H1 (cell line): Measurements from ENCODE around the gene TIMM10. TPM values are rescaled to one million over a fixed set of nuclear protein-coding genes. Genes with fewer than 3 reads are reported as not detected.

Experiments used
- CTCF ChIA-PET: fragments of 300-600 bp; sonication (Branson Sonifier 250); formaldehyde crosslinking; loops from one replicate; lab custom pipeline; 2021; ENCODE audit not compliant: partially characterized antibody; lab: Charles Lee
- POLR2A ChIA-PET: fragments of 300-600 bp; sonication (Branson Sonifier 250); formaldehyde crosslinking; loops from one replicate; lab custom pipeline; 2021; ENCODE audit warnings: inconsistent platforms; ENCODE audit not compliant: partially characterized antibody; lab: Charles Lee
- DNase-seq, 2 experiments: peaks; one replicate each; pipeline versions ENCODE4 v3.0.0 to v3.0.0-alpha.2; 2010 to 2022; ENCODE audit warnings: low spot score in 2 of 2, low read depth in 1 of 2, mixed read lengths in 1 of 2
- FAIRE-seq: peaks from 2 replicates; lab custom pipeline; 2011; peaks lifted over from hg19 to GRCh38; lab: Jason Lieb, UNC
- H2AFZ ChIP-seq: 2 replicates; pipeline ENCODE4 v1.8.1; 2012; ENCODE audit warnings: low read length, inconsistent platforms
- H2AK5ac ChIP-seq: 2 replicates; pipeline ENCODE4 v1.6.1; 2013; ENCODE audit warnings: low read depth, low read length
- H2BK120ac ChIP-seq: replicated peaks from 2 replicates; pipeline ENCODE3; 2013; ENCODE audit warnings: low read depth, low read length, inconsistent platforms
- H2BK12ac ChIP-seq: 2 replicates; pipeline ENCODE4 v1.6.1; 2013; ENCODE audit warnings: low read depth, low read length
- H2BK15ac ChIP-seq: 2 replicates; pipeline ENCODE4 v1.6.1; 2013; ENCODE audit warnings: low read length
- H2BK20ac ChIP-seq: 2 replicates; pipeline ENCODE4 v1.6.1; 2013; ENCODE audit warnings: low read length
- H2BK5ac ChIP-seq: 2 replicates; pipeline ENCODE4 v1.6.1; 2013; ENCODE audit warnings: low read depth, low read length
- H3K14ac ChIP-seq: 2 replicates; pipeline ENCODE4 v1.6.1; 2013; ENCODE audit warnings: inconsistent platforms; ENCODE audit not compliant: insufficient read length
- H3K18ac ChIP-seq: 2 replicates; pipeline ENCODE4 v1.6.1; 2013; ENCODE audit warnings: low read length; ENCODE audit errors: extremely low read depth
- H3K23ac ChIP-seq: 2 replicates; pipeline ENCODE4 v1.6.1; 2013; ENCODE audit warnings: inconsistent platforms; ENCODE audit not compliant: insufficient read length
- H3K23me2 ChIP-seq: 2 replicates; pipeline ENCODE4 v1.6.1; 2013; ENCODE audit warnings: low read depth, low read length
- H3K27ac ChIP-seq: 2 replicates; pipeline ENCODE4 v1.6.1; 2011; ENCODE audit warnings: low read depth, low read length, inconsistent platforms
- H3K27me3 ChIP-seq, 4 experiments: replicated peaks in 1 of 4; 1 replicate in 1 of 4; 2 replicates in 3 of 4; pipeline versions ENCODE4 v1.6.1 to v1.8.1; 2011 to 2013; ENCODE audit warnings: low read length in 3 of 4, mild to moderate bottlenecking in 3 of 4, inconsistent platforms in 2 of 4, mixed read lengths in 2 of 4, moderate library complexity in 1 of 4; ENCODE audit not compliant: control insufficient read depth in 3 of 4, insufficient read depth in 3 of 4; ENCODE audit errors: extremely low read depth in 1 of 4
- H3K36me3 ChIP-seq, 4 experiments: 2 replicates each; pipeline versions ENCODE4 v1.6.1 to v1.8.1; 2011 to 2013; ENCODE audit warnings: mild to moderate bottlenecking in 4 of 4, low read length in 3 of 4, moderate library complexity in 2 of 4, control low read depth in 1 of 4, inconsistent platforms in 1 of 4; ENCODE audit not compliant: insufficient read depth in 4 of 4, control insufficient read depth in 2 of 4
- H3K4ac ChIP-seq: replicated peaks from 2 replicates; pipeline ENCODE3; 2013; ENCODE audit warnings: low read length, low read depth, mixed read lengths, inconsistent platforms; ENCODE audit not compliant: insufficient read length
- H3K4me1 ChIP-seq, 4 experiments: replicated peaks in 1 of 4; 1 replicate in 1 of 4; 2 replicates in 3 of 4; pipeline versions ENCODE4 v1.6.1 to v1.8.1; 2011 to 2013; ENCODE audit warnings: low read length in 3 of 4, inconsistent platforms in 2 of 4, mixed read lengths in 1 of 4; ENCODE audit not compliant: insufficient read depth in 4 of 4, control insufficient read depth in 3 of 4
- H3K4me2 ChIP-seq, 2 experiments: 2 replicates each; pipeline versions ENCODE4 v1.6.1 to v1.8.1; 2011 to 2013; ENCODE audit warnings: low read depth in 2 of 2, low read length in 2 of 2, control low read depth in 1 of 2, inconsistent platforms in 1 of 2, mild to moderate bottlenecking in 1 of 2; ENCODE audit not compliant: insufficient read depth in 1 of 2
- H3K4me3 ChIP-seq, 4 experiments: fragments of 200-600, 300-600 bp in 1 of 4; sonication (generic), shearing (Covaris generic), sonication (Bioruptor Twin) in 1 of 4; 2 replicates each; pipeline versions ENCODE4 v1.5.1 to v1.8.1; 2011 to 2016; ENCODE audit warnings: low read length in 4 of 4, low read depth in 3 of 4, control low read depth in 2 of 4, inconsistent platforms in 2 of 4, mild to moderate bottlenecking in 2 of 4, mixed read lengths in 1 of 4, moderate library complexity in 1 of 4; ENCODE audit not compliant: insufficient read depth in 2 of 4; ENCODE audit errors: extremely low read depth in 1 of 4
- H3K56ac ChIP-seq: replicated peaks from 2 replicates; pipeline ENCODE3; 2013; ENCODE audit warnings: low read depth, mild to moderate bottlenecking, mixed read lengths, low read length, inconsistent platforms; ENCODE audit not compliant: insufficient read length
- H3K79me1 ChIP-seq: 2 replicates; pipeline ENCODE4 v1.6.1; 2013; ENCODE audit warnings: low read depth, low read length, control low read depth
- H3K79me2 ChIP-seq, 2 experiments: 2 replicates each; pipeline versions ENCODE4 v1.6.1 to v1.8.1; 2012 to 2013; ENCODE audit warnings: low read length in 2 of 2, mild to moderate bottlenecking in 2 of 2, inconsistent platforms in 1 of 2; ENCODE audit not compliant: insufficient read depth in 2 of 2, control insufficient read depth in 1 of 2
- H3K9ac ChIP-seq, 4 experiments: replicated peaks in 1 of 4; 1 replicate in 1 of 4; 2 replicates in 3 of 4; pipeline versions ENCODE4 v1.6.1 to v1.8.1; 2011 to 2013; ENCODE audit warnings: low read depth in 3 of 4, low read length in 3 of 4, control low read depth in 2 of 4, mild to moderate bottlenecking in 2 of 4, moderate library complexity in 2 of 4, inconsistent platforms in 1 of 4; ENCODE audit errors: extremely low read depth in 1 of 4
- H3K9me3 ChIP-seq, 2 experiments: 2 replicates each; pipeline versions ENCODE4 v1.6.1 to v1.8.1; 2012 to 2013; ENCODE audit warnings: mild to moderate bottlenecking in 2 of 2, moderate library complexity in 2 of 2, control low read depth in 1 of 2, inconsistent platforms in 1 of 2, low read depth in 1 of 2, low read length in 1 of 2, mixed read lengths in 1 of 2; ENCODE audit not compliant: insufficient read depth in 2 of 2
- H4K20me1 ChIP-seq, 2 experiments: replicated peaks in 1 of 2; 2 replicates each; pipeline versions ENCODE3 to v1.8.1; 2011 to 2013; ENCODE audit warnings: inconsistent platforms in 2 of 2, low read length in 2 of 2, mild to moderate bottlenecking in 1 of 2; ENCODE audit not compliant: insufficient read depth in 2 of 2, control insufficient read depth in 1 of 2
- H4K5ac ChIP-seq: 2 replicates; pipeline ENCODE4 v1.6.1; 2013; ENCODE audit warnings: low read length, low read depth, mixed read lengths, inconsistent platforms; ENCODE audit not compliant: insufficient read length
- H4K8ac ChIP-seq: 2 replicates; pipeline ENCODE4 v1.8.0; 2013; ENCODE audit warnings: mild to moderate bottlenecking, moderate library complexity, low read length, inconsistent platforms; ENCODE audit not compliant: insufficient read depth; ENCODE audit errors: extremely low read depth
- H4K91ac ChIP-seq: replicated peaks from 2 replicates; pipeline ENCODE3; 2013; ENCODE audit warnings: low read length, mixed read lengths, inconsistent platforms; ENCODE audit not compliant: insufficient read length
- CHD2 ChIP-seq: IDR thresholded peaks from 2 replicates; pipeline ENCODE4 v1.6.1; 2012; ENCODE audit warnings: low read length, improper control_type of control experiment
- GTF2F1 ChIP-seq: IDR thresholded peaks from 2 replicates; pipeline ENCODE4 v1.6.1; 2012; ENCODE audit warnings: low read depth, low read length, improper control_type of control experiment, borderline replicate concordance
- HDAC2 ChIP-seq, 2 experiments: fragments of 300-600 bp in 1 of 2; sonication (generic) in 1 of 2; IDR thresholded peaks; 2 replicates each; pipeline ENCODE4 v1.6.1; 2011 to 2012; ENCODE audit warnings: low read depth in 2 of 2, low read length in 2 of 2, mild to moderate bottlenecking in 2 of 2, moderate library complexity in 2 of 2, borderline replicate concordance in 1 of 2, inconsistent platforms in 1 of 2
- KDM1A ChIP-seq: fragments of 200-600, 300-600 bp; sonication (generic); IDR thresholded peaks from 2 replicates; pipeline ENCODE4 v1.7.1; 2016; ENCODE audit warnings: mild to moderate bottlenecking, low read length, borderline replicate concordance
- NANOG ChIP-seq: IDR thresholded peaks from 2 replicates; pipeline ENCODE4 v1.6.1; 2011; ENCODE audit warnings: low read length, low read depth, mild to moderate bottlenecking, inconsistent platforms; ENCODE audit not compliant: insufficient read depth, poor library complexity, severe bottlenecking
- SAP30 ChIP-seq: fragments of 300-600 bp; sonication (generic); IDR thresholded peaks from 2 replicates; pipeline ENCODE4 v1.7.1; 2012; ENCODE audit warnings: low read length, moderate library complexity, mild to moderate bottlenecking, inconsistent platforms; ENCODE audit not compliant: insufficient read depth, insufficient replicate concordance
- SIX5 ChIP-seq: IDR thresholded peaks from 2 replicates; pipeline ENCODE4 v1.6.1; 2011; ENCODE audit warnings: mild to moderate bottlenecking, low read depth, low read length
- WGBS, 2 experiments: shearing (Covaris generic) in 1 of 2; methylation state at CpG; one replicate each; pipeline versions ENCODE4 v1.1.6 to v1.1.7; 2013 to 2015; ENCODE audit warnings: low lambda C conversion rate in 2 of 2, mixed read lengths in 2 of 2, inconsistent platforms in 1 of 2, low coverage in 1 of 2, missing lambda C conversion rate in 1 of 2; ENCODE audit not compliant: insufficient replicate concordance in 2 of 2, insufficient coverage in 1 of 2, insufficient read length in 1 of 2; ENCODE audit errors: extremely low coverage in 1 of 2, missing lambda C conversion rate in 1 of 2; 5-methylcytosine and 5-hydroxymethylcytosine counted together
- polyA plus RNA-seq, 7 experiments: library from polyadenylated mRNA; depleted of rRNA in 3 of 7; stranded (reverse) in 5 of 7; unstranded in 2 of 7; fragments of >200 nt in 5 of 7; fragments of 200-250 nt in 2 of 7; gene quantifications; 1 replicate in 5 of 7; 2 replicates in 1 of 7; 4 replicates in 1 of 7; pipeline versions ENCODE4 v1.2.1 to v1.2.3, GENCODE V29; 2011 to 2013; ENCODE audit warnings: missing spikeins in 2 of 7, mixed read lengths in 2 of 7
- total RNA-seq: library from RNA; stranded (reverse); fragmentation: NEBNext Ultra II Directional; extraction: Animal tissue kit (Norgen Biotek cat#: 25700); gene quantifications from 2 replicates; pipeline ENCODE4 v1.2.1, GENCODE V29; 2021
- TF ChIP-seq, protein P1 (sequence below), 3 experiments: IDR thresholded peaks; 1 replicate in 2 of 3; 2 replicates in 1 of 3; pipeline versions ENCODE4 v1.5.1 to v1.6.1; 2011; ENCODE audit warnings: low read length in 3 of 3, mild to moderate bottlenecking in 3 of 3, inconsistent platforms in 2 of 3, low read depth in 1 of 3, moderate library complexity in 1 of 3; ENCODE audit not compliant: insufficient read depth in 1 of 3; ENCODE audit errors: control extremely low read depth in 1 of 3

Gene TIMM10
- total and polyA plus RNA-seq, 2 of the 8 experiments (the other 6 are each of a cell fraction or from before 2014, with no cell fraction given), result 117 to 227 TPM

DNA sequence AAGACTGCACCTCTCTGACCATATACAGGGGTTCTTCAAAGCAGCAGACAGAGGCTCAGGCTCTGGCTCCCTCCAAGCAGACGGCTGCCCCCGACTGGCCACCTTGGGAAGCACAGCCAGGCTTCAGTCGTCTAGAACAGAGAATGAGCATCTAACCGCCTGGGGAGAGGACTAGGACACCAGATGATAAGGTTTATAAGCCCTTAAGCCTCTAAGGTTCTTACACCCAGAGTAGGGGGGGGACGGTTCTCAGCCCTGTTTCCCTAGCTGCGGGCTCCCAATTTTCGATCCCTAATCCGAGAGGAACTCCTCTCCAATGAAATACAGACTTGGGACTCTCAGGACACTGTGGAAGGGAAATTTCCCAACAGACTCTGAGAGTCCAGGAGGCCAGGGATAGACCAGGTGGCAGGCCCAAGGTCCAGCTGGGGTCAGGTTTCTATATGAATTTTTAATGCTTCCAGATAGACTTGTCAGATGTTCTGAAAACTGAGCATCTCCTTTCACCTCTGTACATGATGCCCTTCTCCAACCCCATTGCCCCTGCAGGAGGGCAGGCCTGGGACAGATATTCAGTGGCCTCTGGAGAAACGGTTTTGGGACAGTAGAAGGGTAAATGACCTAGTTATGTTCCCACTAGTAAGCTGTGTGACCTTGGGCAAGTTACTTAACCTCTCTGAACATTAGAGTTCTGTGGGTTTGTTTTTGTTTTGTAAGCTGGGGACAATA lies 50.0 kb downstream of the TIMM10 start:
- H2BK15ac ChIP-seq, result no peak overlapping the region
- no peak overlapping the region for H2AK5ac ChIP-seq
- WGBS, 2 experiments, result 39% methylated on average over 9 of the region's 9 CpGs; no CpG with 5 or more reads in 1 of the 2 experiments
- H2BK5ac ChIP-seq, result no peak overlapping the region
- peaks cover 19% of the 10 kb centered on the region; the same call in 1 of the 2 replicates for H3K23me2 ChIP-seq
- no peak overlapping the region for H2AFZ ChIP-seq
- H3K4me3 ChIP-seq, result no peak overlapping the region
- peaks cover 7 to 32% (median 9%) of the 10 kb centered on the region in 4 experiments for H3K4me1 ChIP-seq
- H3K56ac ChIP-seq, result no peak overlapping the region
- H3K27ac ChIP-seq, result no peak overlapping the region
- ChIA-PET CTCF (interaction anchor here (0.8 to 33.7 kb wide), 8 partner anchors 7 to 88 kb away, joined by 3 to 1146 read pairs (median 28); partner anchors contain the start of genes RTN4RL2, SLC43A1, SMTNL1 and TIMM10), POLR2A (interaction anchor here (0.6 to 11.2 kb wide), 6 partner anchors 13 to 134 kb away, joined by 3 to 141 read pairs (median 21); partner anchors contain the start of genes RTN4RL2 and SLC43A1)
- no peaks in the 10 kb centered on the region for H3K79me2 ChIP-seq
- H3K18ac ChIP-seq, result no peak overlapping the region
- H3K14ac ChIP-seq, result no peak overlapping the region
- H4K20me1 ChIP-seq, result peaks cover 0 to 1% of the 10 kb centered on the region in 2 experiments
- H3K4ac ChIP-seq, result no peak overlapping the region
- peak in 1 of 2 experiments; percentile 97 for DNase-seq
- no peak overlapping the region for H3K23ac ChIP-seq
- no peak overlapping the region for H2BK20ac ChIP-seq
- no peak overlapping the region for H2BK120ac ChIP-seq
- H4K8ac ChIP-seq, result no peak overlapping the region
- no peak overlapping the region for H4K5ac ChIP-seq
- peaks cover 0 to 35% (median 26%) of the 10 kb centered on the region in 4 experiments; a peak in 6 of 7 replicates for H3K27me3 ChIP-seq
- no peak overlapping the region for H4K91ac ChIP-seq
- no peak overlapping the region for H3K4me2 ChIP-seq
- peak; percentile 84 for FAIRE-seq
- no peak overlapping the region for H2BK12ac ChIP-seq
- no peaks in the 10 kb centered on the region for H3K79me1 ChIP-seq
- H3K36me3 ChIP-seq, result peaks cover 0 to 8% (median 0%) of the 10 kb centered on the region in 4 experiments; a peak in 2 of 8 replicates
- H3K9ac ChIP-seq, result no peak overlapping the region
- no peaks in the 10 kb centered on the region for H3K9me3 ChIP-seq
- TF ChIP-seq SAP30 (no peak), SIX5 (no peak), GTF2F1 (peak; percentile 23; the same call in 1 of the 2 replicates), NANOG (peak; percentile 20), KDM1A (peak; percentile 90), CHD2 (no peak), HDAC2 (IDR thresholded peaks at IDR 0.05; ENCODE audit: borderline replicate concordance in 1 of 2, low read depth in 2 of 2, low read length in 2 of 2) (peak in 1 of 2 experiments; percentile 60; a peak in 1 of 4 replicates)
- TF ChIP-seq, protein P1, sequence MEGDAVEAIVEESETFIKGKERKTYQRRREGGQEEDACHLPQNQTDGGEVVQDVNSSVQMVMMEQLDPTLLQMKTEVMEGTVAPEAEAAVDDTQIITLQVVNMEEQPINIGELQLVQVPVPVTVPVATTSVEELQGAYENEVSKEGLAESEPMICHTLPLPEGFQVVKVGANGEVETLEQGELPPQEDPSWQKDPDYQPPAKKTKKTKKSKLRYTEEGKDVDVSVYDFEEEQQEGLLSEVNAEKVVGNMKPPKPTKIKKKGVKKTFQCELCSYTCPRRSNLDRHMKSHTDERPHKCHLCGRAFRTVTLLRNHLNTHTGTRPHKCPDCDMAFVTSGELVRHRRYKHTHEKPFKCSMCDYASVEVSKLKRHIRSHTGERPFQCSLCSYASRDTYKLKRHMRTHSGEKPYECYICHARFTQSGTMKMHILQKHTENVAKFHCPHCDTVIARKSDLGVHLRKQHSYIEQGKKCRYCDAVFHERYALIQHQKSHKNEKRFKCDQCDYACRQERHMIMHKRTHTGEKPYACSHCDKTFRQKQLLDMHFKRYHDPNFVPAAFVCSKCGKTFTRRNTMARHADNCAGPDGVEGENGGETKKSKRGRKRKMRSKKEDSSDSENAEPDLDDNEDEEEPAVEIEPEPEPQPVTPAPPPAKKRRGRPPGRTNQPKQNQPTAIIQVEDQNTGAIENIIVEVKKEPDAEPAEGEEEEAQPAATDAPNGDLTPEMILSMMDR (IDR thresholded peaks at IDR 0.05; ENCODE audit: control extremely low read depth in 1 of 3, insufficient read depth in 1 of 3, low read depth in 1 of 3, low read length in 3 of 3), result peak; percentile 86 to 92 (median 90)
